GM12891 (cell line): ENCODE results near the gene METTL22.

Experiments used
- DNase-seq: peaks from one replicate; pipeline ENCODE4 v3.0.0; 2011; ENCODE audit warnings: low spot score; ENCODE audit not compliant: insufficient read length
- FAIRE-seq: peaks from 2 replicates; lab custom pipeline; 2011; peaks lifted over from hg19 to GRCh38; lab: Jason Lieb, UNC
- PAX5 ChIP-seq: IDR thresholded peaks from 2 replicates; pipeline ENCODE4 v1.6.1; 2011; ENCODE audit warnings: low read length, moderate library complexity, mild to moderate bottlenecking; ENCODE audit not compliant: insufficient read depth, severe bottlenecking
- POLR2A ChIP-seq: IDR thresholded peaks from 2 replicates; pipeline ENCODE4 v1.6.1; 2011; ENCODE audit warnings: low read depth, low read length, control low read depth
- POLR2AphosphoS5 ChIP-seq: IDR thresholded peaks from 2 replicates; pipeline ENCODE4 v1.6.1; 2011; ENCODE audit warnings: low read depth, low read length, control low read depth
- POU2F2 ChIP-seq: IDR thresholded peaks from 2 replicates; pipeline ENCODE4 v1.6.1; 2011; ENCODE audit warnings: low read depth, mild to moderate bottlenecking, control low read depth, low read length, moderate library complexity
- SPI1 ChIP-seq: IDR thresholded peaks from 2 replicates; pipeline ENCODE4 v1.6.1; 2011; ENCODE audit warnings: low read depth, low read length, control low read depth
- TAF1 ChIP-seq: IDR thresholded peaks from 2 replicates; pipeline ENCODE4 v1.6.1; 2011; ENCODE audit warnings: low read depth, low read length, control low read depth

Gene METTL22

DNA sequence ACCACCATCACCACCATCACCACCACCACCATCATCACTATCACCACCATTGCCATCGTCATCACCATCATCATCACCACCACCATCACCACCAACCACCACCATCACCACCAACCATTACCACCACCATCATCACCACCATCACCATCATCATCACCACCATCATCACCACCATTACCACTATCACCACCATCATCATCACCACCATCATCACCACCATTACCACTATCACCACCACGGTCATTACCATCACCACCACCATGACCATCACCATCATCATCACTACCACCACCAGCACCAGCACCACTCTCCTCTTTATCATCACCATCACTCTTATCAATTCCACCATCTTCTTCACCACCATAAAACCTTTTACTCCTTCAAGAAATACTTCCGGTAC is 30.0 kb upstream of the METTL22 start:
- TF ChIP-seq PAX5 (no peak), POLR2AphosphoS5 (no peak), POLR2A (no peak), SPI1 (no peak), POU2F2 (no peak), TAF1 (no peak)
- DNase-seq: no peak
- FAIRE-seq: no peak

DNA sequence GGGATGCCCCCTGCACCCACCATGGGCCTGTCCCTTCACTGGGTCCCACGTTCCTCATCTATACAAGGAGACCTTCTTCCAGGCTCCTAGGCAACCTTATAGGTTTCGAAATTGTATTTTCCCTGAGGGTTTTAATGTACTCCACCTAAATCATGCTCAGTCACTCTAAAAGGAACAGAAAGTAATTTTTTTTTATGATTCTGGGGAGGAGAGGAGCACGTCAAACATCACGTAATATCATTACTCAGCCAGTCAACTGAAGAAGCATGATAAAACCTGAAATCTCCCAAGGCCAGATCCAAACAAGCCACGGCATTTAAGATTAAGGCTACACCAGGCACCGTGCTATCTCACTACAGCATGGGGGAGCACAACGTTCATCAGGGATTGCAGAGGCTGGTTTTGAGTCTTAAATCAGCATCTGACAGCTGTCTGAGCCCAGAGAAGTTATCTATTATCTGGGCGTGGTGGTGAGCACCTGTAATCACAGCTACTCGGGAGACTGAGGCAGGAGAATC is 27.3 kb upstream of the METTL22 start:
- DNase-seq (no peak), FAIRE-seq (no peak)
- TF ChIP-seq TAF1 (no peak), POLR2AphosphoS5 (no peak), PAX5 (no peak), POLR2A (no peak), SPI1 (no peak), POU2F2 (no peak)

- TF ChIP-seq TAF1: no peak
- TF ChIP-seq SPI1: no peak
- DNase-seq (no peak), FAIRE-seq (no peak)
Observed at GRCh38 chr16:8595783-8596182, 25.7 kb upstream of the METTL22 start.

DNA sequence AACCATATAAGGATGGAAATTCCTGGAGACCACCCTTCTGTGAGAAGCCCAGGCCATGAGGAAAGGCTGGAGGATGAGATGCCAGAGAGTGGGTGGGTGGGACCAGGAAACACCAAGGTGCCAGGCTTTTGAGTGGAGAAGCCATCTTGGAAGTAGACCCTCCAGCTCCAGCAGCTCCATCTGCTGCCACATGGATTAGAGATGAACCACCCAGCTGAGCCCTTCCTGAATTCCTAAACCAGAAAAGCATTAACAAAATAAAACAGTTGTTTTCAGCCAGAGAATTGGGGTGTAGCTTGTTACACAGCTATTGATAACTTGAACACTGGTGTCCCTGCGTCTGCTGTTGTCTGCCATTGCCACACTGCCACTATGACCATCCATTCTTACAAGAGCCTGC is 24.9 kb upstream of the METTL22 start:
- DNase-seq (no peak), FAIRE-seq (no peak)
- no peak for TF ChIP-seq POLR2A
- no peak for TF ChIP-seq POU2F2

DNA sequence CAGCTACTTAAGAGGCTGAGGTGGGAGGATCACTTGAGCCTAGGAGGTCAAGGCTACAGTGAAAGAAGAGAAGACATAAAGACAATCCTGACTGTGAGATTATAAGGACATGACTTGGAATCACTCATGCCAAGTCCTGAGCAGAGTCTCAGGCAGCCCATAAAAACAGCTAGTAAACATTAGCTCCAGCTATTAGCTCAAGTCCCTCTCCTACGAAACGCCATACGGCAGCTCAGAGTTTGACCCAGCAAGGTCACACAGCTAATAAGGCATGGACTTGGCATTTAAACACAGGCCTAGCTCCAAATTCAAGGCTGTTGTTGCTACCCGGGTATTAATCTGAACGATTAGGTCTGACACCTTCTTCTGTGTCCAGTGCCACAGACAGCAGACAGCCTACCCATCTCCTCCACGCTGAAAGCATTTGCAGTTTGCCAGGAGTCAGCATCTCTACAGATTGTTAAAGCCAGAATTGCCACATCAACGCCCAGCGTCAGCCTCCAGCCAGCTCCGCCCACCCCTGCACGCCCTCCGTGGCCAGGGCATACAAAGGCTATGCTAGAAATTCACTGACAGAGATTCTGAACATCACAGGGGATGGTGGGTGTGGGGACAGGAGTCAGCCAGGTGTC is 21.2 kb upstream of the METTL22 start:
- no peak for FAIRE-seq
- TF ChIP-seq PAX5: no peak
- no peak for TF ChIP-seq SPI1
- TF ChIP-seq POLR2A: no peak
- TF ChIP-seq POLR2AphosphoS5: no peak
- no peak for TF ChIP-seq TAF1
- TF ChIP-seq POU2F2: no peak
- DNase-seq: no peak

DNA sequence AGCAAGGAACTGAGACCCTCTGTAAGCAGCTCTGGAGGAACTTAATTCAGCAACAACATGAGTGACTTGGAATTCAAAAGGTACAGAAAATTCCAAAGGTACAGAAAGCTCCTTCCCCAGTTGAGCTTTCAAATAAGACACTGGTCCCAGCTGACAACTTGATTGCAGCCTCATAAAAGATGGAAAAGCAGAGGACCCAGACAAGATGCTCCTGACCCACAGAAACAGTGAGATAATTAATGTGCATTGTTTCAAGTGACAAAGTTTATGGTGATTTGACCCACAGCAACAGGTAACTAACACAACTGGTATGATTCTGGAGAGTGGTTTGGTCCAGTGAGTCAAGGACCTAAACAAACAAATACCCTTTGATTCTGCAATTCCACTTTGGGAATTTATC is 15.9 kb upstream of the METTL22 start:
- no peak for TF ChIP-seq SPI1
- TF ChIP-seq POLR2A: no peak
- no peak for TF ChIP-seq TAF1
- no peak for TF ChIP-seq POLR2AphosphoS5
- no peak for TF ChIP-seq PAX5
- no peak for TF ChIP-seq POU2F2
- no peak for DNase-seq
- FAIRE-seq: no peak

DNA sequence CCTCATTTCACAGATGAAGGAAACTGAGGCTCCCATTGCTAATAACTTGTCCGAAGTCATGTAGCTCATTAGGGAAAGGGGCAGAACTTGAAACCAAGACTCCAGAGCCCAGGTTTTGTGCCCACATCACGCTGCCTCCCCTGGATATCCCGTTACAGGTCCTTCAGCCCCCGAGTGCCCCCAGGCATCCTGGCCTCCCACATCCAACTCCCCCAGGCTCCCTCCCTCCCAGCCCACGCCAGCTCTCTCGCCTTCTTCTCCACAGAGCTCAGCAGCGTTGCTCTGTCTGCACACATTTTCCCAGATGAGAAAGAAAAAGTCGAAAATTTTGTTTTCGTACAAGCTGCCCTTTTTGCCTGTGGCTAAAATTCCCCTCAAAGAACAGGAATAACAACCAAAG is 14.3 kb upstream of the METTL22 start:
- FAIRE-seq: no peak
- TF ChIP-seq POLR2AphosphoS5 (no peak), TAF1 (no peak), SPI1 (no peak), PAX5 (no peak), POU2F2 (no peak), POLR2A (no peak)

DNA sequence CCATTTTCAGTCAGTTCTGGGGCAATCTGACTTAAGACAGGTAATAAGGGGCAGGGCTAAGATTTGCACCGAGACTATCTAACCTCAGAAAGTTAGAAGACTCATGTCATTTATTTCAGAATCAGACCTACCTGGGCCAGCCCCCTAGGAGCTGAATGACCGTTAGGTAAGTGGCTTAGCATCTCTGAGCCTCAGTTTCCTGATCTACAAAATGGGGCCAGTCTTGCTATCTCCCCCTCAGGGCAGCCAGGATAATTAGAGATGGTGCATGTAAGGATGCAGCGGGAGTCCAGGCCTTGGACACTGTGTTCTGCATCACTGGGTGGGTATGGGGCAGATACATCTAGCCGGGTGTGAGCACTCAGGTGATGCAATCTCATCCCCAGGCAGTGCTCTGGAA is 10.4 kb upstream of the METTL22 start:
- TF ChIP-seq TAF1: no peak
- TF ChIP-seq PAX5: no peak
- TF ChIP-seq POLR2AphosphoS5: no peak
- TF ChIP-seq SPI1: no peak
- no peak for TF ChIP-seq POU2F2
- TF ChIP-seq POLR2A: no peak
- DNase-seq: no peak
- no peak for FAIRE-seq

More for the DNA sequence above, 14.3 kb upstream of the METTL22 start:
- DNase-seq: no peak

DNA sequence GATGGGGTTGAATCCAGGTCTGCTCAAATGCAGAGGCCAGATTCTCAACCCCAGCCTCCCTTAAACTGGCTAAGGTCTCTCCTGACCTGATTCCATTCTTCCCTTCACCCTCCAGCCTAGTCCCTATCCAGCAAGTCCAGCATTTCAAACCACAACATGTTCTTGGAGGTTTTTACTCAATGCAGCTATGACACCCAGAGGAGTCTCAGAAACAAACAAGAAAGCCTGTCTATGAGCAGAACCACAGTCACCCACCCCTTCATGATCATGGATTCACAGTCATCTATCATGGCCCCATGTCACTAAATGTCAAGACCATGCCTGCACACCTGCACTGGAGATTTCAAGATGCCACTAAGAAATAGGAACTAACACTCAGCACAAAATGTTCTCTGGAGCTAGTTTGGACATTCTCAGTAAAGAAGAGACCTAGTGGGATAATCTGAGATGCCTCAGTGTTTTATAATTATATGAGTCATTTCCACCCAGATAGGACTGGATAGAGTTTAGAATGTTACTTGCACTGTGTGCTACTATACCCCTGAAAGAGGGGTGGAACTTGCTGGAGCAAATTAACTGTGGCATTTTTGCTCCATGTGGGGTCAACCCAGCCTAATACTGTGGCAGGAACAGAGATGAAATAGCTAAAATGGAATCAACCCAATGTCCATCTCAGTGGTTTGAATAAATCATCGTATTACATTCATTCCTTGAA is 9.5 kb upstream of the METTL22 start:
- TF ChIP-seq SPI1: no peak
- no peak for TF ChIP-seq TAF1
- no peak for TF ChIP-seq POU2F2
- no peak for TF ChIP-seq POLR2A
- no peak for TF ChIP-seq PAX5
- TF ChIP-seq POLR2AphosphoS5: no peak
- DNase-seq (no peak), FAIRE-seq (no peak)

- no peak for TF ChIP-seq POU2F2
- TF ChIP-seq POLR2AphosphoS5: no peak
- TF ChIP-seq TAF1: no peak
- no peak for FAIRE-seq
Observed at GRCh38 chr16:8614435-8615029, 7.0 kb upstream of the METTL22 start.

More at GRCh38 chr16:8614435-8615029, 7.0 kb upstream of the METTL22 start:
- no peak for DNase-seq
